ENCODE data around the gene GEMIN8.

GEMIN8 gene

GRCh38 chrX:13990126-13990800, 39.4 kb downstream of the GEMIN8 start:
- DNase-seq (ENCODE audit: low read depth): no peak
- TF ChIP-seq CTCF (IDR thresholded peaks at IDR 0.05; ENCODE audit: low read depth, low read length) (no peak), MYC (IDR thresholded peaks at IDR 0.05; ENCODE audit: low read depth, low read length) (no peak), POLR2A (IDR thresholded peaks at IDR 0.05; ENCODE audit: extremely low read depth, insufficient read length) (no peak), MAX (IDR thresholded peaks at IDR 0.05; ENCODE audit: low read depth, low read length) (no peak)

GRCh38 chrX:13985697-13986435, 43.8 kb downstream of the GEMIN8 start:
- DNase-seq (ENCODE audit: low read depth): no peak
- no peak for TF ChIP-seq MYC (IDR thresholded peaks at IDR 0.05; ENCODE audit: low read depth, low read length)
- H3K4me3 ChIP-seq (ENCODE audit: low read depth, low read length): no peak overlapping the region

More at GRCh38 chrX:13990126-13990800, 39.4 kb downstream of the GEMIN8 start:
- H3K4me3 ChIP-seq (ENCODE audit: low read depth, low read length): no peak overlapping the region

- H3K4me3 ChIP-seq (ENCODE audit: low read depth, low read length): no peak overlapping the region
- TF ChIP-seq CTCF (IDR thresholded peaks at IDR 0.05; ENCODE audit: low read depth, low read length): no peak
- TF ChIP-seq MYC (IDR thresholded peaks at IDR 0.05; ENCODE audit: low read depth, low read length): no peak
- TF ChIP-seq POLR2A (IDR thresholded peaks at IDR 0.05; ENCODE audit: extremely low read depth, insufficient read length): no peak
- no peak for TF ChIP-seq MAX (IDR thresholded peaks at IDR 0.05; ENCODE audit: low read depth, low read length)
- peak; percentile 27 for DNase-seq (ENCODE audit: low read depth)
These were observed 46.0 kb downstream of the GEMIN8 start for GRCh38 chrX:13983734-13984133.

DNA sequence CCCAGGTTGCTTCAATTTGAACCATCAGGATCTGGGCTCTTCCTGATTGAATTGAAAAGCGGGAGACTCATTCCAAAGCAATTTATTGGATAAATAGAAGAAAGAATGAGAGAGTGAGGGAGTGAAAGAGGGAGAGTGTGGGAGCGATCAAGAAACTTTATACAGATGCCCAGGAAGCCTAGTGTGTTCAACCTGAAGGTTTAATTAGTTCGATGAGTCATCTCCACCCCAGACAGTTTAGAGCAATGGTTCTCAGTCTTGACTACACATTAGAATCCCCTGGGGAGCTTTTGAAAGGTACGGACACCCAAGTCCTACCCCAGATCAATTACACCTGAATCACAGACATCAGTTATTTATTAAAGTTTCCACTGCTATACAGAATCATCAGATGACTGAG, 61.5 kb downstream of the GEMIN8 start:
- peak; percentile 1 for DNase-seq (ENCODE audit: low read depth)
- H3K4me3 ChIP-seq (ENCODE audit: low read depth, low read length): no peak overlapping the region
- TF ChIP-seq CTCF (IDR thresholded peaks at IDR 0.05; ENCODE audit: low read depth, low read length) (no peak), POLR2A (IDR thresholded peaks at IDR 0.05; ENCODE audit: extremely low read depth, insufficient read length) (no peak), MAX (IDR thresholded peaks at IDR 0.05; ENCODE audit: low read depth, low read length) (no peak), MYC (IDR thresholded peaks at IDR 0.05; ENCODE audit: low read depth, low read length) (no peak)

DNA sequence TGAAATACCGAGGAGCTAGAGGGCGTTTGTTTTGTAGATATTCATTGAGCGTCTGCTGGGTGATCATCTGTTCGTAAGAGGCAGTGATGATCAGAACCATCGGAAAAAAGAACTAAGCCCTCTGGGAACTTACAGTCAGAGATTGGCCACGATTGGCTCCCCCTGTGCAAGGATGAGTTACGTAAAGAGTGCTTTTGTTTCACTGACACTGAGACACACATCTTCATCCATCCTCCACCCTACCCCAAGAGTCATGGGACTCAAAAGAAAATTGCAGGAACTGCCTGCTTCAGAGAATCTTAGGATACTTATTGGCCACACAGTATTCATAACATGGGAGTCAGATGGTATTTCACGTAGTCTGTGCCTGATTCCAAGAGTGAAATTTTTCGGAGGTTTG, 62.1 kb downstream of the GEMIN8 start:
- no peak for DNase-seq (ENCODE audit: low read depth)
- no peak for TF ChIP-seq MAX (IDR thresholded peaks at IDR 0.05; ENCODE audit: low read depth, low read length)
- no peak for TF ChIP-seq CTCF (IDR thresholded peaks at IDR 0.05; ENCODE audit: low read depth, low read length)
- no peak for TF ChIP-seq MYC (IDR thresholded peaks at IDR 0.05; ENCODE audit: low read depth, low read length)
- no peak for TF ChIP-seq POLR2A (IDR thresholded peaks at IDR 0.05; ENCODE audit: extremely low read depth, insufficient read length)
- H3K4me3 ChIP-seq (ENCODE audit: low read depth, low read length): no peak overlapping the region

DNA sequence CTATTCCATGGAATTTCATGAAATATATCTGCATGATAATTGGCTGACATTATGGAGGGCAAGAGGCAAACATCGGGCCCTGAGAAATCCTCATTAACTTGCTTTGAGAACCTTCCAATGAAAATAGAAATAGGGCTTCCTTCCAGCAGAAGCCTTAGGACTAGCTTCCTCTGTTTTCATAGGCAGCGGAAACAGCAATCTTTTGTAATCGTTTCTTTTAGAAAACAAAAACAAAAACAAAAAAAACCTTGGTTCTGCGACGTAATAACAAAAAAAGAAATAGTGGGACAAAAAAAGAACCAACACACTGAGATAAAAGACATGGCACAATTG, 62.9 kb downstream of the GEMIN8 start:
- no peak for DNase-seq (ENCODE audit: low read depth)
- H3K4me3 ChIP-seq (ENCODE audit: low read depth, low read length): no peak overlapping the region
- TF ChIP-seq POLR2A (IDR thresholded peaks at IDR 0.05; ENCODE audit: extremely low read depth, insufficient read length): no peak
- no peak for TF ChIP-seq MAX (IDR thresholded peaks at IDR 0.05; ENCODE audit: low read depth, low read length)
